GM20000 (cell line): ENCODE measurements around the gene RHOT2.
"Not testable (repeated sequence)": the region's sequence is repeated elsewhere in the genome, so short reads cannot be mapped to it uniquely, and the experiment has no call there.

Source experiments
- DNase-seq: peaks from one replicate; pipeline ENCODE4 v3.0.0; 2012; ENCODE audit warnings: low spot score
- CTCF ChIP-seq: IDR thresholded peaks from 2 replicates; pipeline ENCODE4 v1.5.1; 2012; ENCODE audit warnings: mild to moderate bottlenecking, control low read depth; ENCODE audit errors: extremely low read depth, missing control alignments

Gene RHOT2

GRCh38 chr16:709566-710499, 41.9 kb downstream of the RHOT2 start:
- TF ChIP-seq CTCF: no peak
- no peak for DNase-seq

- TF ChIP-seq CTCF: no peak
- DNase-seq: no peak
These were observed 42.7 kb downstream of the RHOT2 start for GRCh38 chr16:710500-711075.

- TF ChIP-seq CTCF: no peak
- DNase-seq: no peak
These were observed 43.2 kb downstream of the RHOT2 start for GRCh38 chr16:711084-711483.

GRCh38 chr16:711548-712320, 43.8 kb downstream of the RHOT2 start:
- peak; percentile 96 for TF ChIP-seq CTCF
- DNase-seq: peak; percentile 96

- not testable (repeated sequence) for DNase-seq
These were observed 44.9 kb downstream of the RHOT2 start for GRCh38 chr16:712740-713250.

GRCh38 chr16:714079-714478, 46.1 kb downstream of the RHOT2 start:
- no peak for TF ChIP-seq CTCF
- DNase-seq: no peak

More at GRCh38 chr16:712740-713250, 44.9 kb downstream of the RHOT2 start:
- TF ChIP-seq CTCF: peak; percentile 26
